B cell (primary cell): Measurements from ENCODE around the gene TRAF5. TPM values are rescaled to one million over a fixed set of nuclear protein-coding genes. Genes with fewer than 3 reads are reported as not detected.

ENCODE experiments used
- ATAC-seq: fragments of 200-7000 bp; cut with Tn5 transposase; one replicate; pipeline ENCODE4 v1.10.0; 2021; ENCODE audit warnings: low read depth, mild to moderate bottlenecking, moderate number of reproducible peaks, moderate library complexity
- CTCF ChIA-PET: fragments of 350-600 bp; sonication (Branson Sonifier 250); formaldehyde crosslinking; loops from one replicate; lab custom pipeline; 2021; ENCODE audit warnings: antibody characterized with exemption, inconsistent platforms; lab: Charles Lee
- POLR2A ChIA-PET: fragments of 350-600 bp; sonication (Branson Sonifier 250); formaldehyde crosslinking; loops from one replicate; lab custom pipeline; 2021; ENCODE audit warnings: antibody characterized with exemption; lab: Charles Lee
- DNase-seq: peaks from one replicate; pipeline ENCODE4 v3.0.0; 2013
- H2AFZ ChIP-seq: 2 replicates; pipeline ENCODE4 v1.6.1; 2012; ENCODE audit warnings: mild to moderate bottlenecking, low read depth, low read length; ENCODE audit not compliant: insufficient read depth, poor library complexity, severe bottlenecking
- H3K27ac ChIP-seq, 2 donors: 1 replicate in 1 of 2; 2 replicates in 1 of 2; pipeline ENCODE4 v1.5.1; 2012 to 2013; ENCODE audit warnings: low read length in 2 of 2, mild to moderate bottlenecking in 2 of 2, moderate library complexity in 1 of 2
- H3K27me3 ChIP-seq, 4 experiments: fragments of 200-600 bp in 1 of 4; sonication (generic) in 1 of 4; replicated peaks in 1 of 4; 1 replicate in 2 of 4; 2 replicates in 2 of 4; pipeline versions ENCODE4 v1.6.1 to v1.7.0; 2013 to 2016; ENCODE audit warnings: low read length in 3 of 4, mild to moderate bottlenecking in 2 of 4, mixed read lengths in 1 of 4, moderate library complexity in 1 of 4; ENCODE audit not compliant: insufficient read depth in 4 of 4, control insufficient read depth in 3 of 4; ENCODE audit errors: control extremely low read depth in 1 of 4
- H3K36me3 ChIP-seq, 2 experiments: replicated peaks in 1 of 2; 1 replicate in 1 of 2; 2 replicates in 1 of 2; pipeline versions ENCODE4 v1.6.1 to v1.7.1; 2013; ENCODE audit warnings: low read length in 1 of 2; ENCODE audit not compliant: insufficient read depth in 2 of 2, control insufficient read depth in 1 of 2; ENCODE audit errors: control extremely low read depth in 1 of 2, extremely low read depth in 1 of 2
- H3K4me1 ChIP-seq, 2 donors: fragments of 200-600 bp in 1 of 2; sonication (generic) in 1 of 2; 1 replicate in 1 of 2; 2 replicates in 1 of 2; pipeline versions ENCODE4 v1.5.1 to v1.6.1; 2013 to 2017; ENCODE audit warnings: low read length in 2 of 2; ENCODE audit not compliant: control insufficient read depth in 2 of 2, insufficient read depth in 2 of 2
- H3K4me2 ChIP-seq: replicated peaks from 2 replicates; pipeline ENCODE3; 2012; ENCODE audit warnings: mild to moderate bottlenecking, low read depth, low read length; ENCODE audit not compliant: poor library complexity, severe bottlenecking
- H3K4me3 ChIP-seq, 5 experiments: fragments of 200-600 bp in 1 of 5; sonication (generic) in 1 of 5; 1 replicate in 3 of 5; 2 replicates in 2 of 5; pipeline versions ENCODE4 v1.5.1 to v1.7.0; 2011 to 2016; ENCODE audit warnings: low read length in 4 of 5, mild to moderate bottlenecking in 4 of 5, low read depth in 2 of 5, control low read depth in 1 of 5, moderate library complexity in 1 of 5; ENCODE audit not compliant: insufficient read depth in 1 of 5; ENCODE audit errors: control extremely low read depth in 1 of 5, extremely low read depth in 1 of 5
- H3K79me2 ChIP-seq: fragments of 200-600 bp; sonication (generic); one replicate; pipeline ENCODE4 v1.6.0; 2016; ENCODE audit warnings: low read length; ENCODE audit not compliant: control insufficient read depth, insufficient read depth
- H3K9ac ChIP-seq: fragments of 200-600 bp; sonication (generic); 2 replicates; pipeline ENCODE4 v1.6.1; 2017; ENCODE audit warnings: mild to moderate bottlenecking, low read length, moderate library complexity
- H3K9me3 ChIP-seq, 3 donors: one replicate each; pipeline versions ENCODE4 v1.6.1 to v1.7.1; 2013; ENCODE audit warnings: low read length in 2 of 3; ENCODE audit not compliant: control insufficient read depth in 2 of 3, insufficient read depth in 1 of 3; ENCODE audit errors: control extremely low read depth in 1 of 3
- H4K20me1 ChIP-seq: 2 replicates; pipeline ENCODE4 v1.6.0; 2012; ENCODE audit warnings: mild to moderate bottlenecking, low read length; ENCODE audit not compliant: insufficient read depth, control insufficient read depth, poor library complexity, severe bottlenecking
- H3K27ac Mint-ChIP-seq: one replicate; pipeline ENCODE4 v1.8.0; 2021; ENCODE audit warnings: mixed read lengths
- H3K27me3 Mint-ChIP-seq: one replicate; pipeline ENCODE4 v1.8.0; 2021; ENCODE audit warnings: mixed read lengths
- H3K4me1 Mint-ChIP-seq: one replicate; pipeline ENCODE4 v1.8.0; 2021; ENCODE audit warnings: mixed read lengths
- H3K4me3 Mint-ChIP-seq: one replicate; pipeline ENCODE4 v1.8.0; 2021; ENCODE audit warnings: mixed read lengths
- H3K9me3 Mint-ChIP-seq: one replicate; pipeline ENCODE4 v1.8.0; 2022; ENCODE audit warnings: mixed read lengths; ENCODE audit not compliant: insufficient read depth
- EZH2 ChIP-seq: IDR thresholded peaks from 2 replicates; pipeline ENCODE4 v1.6.1; 2012; ENCODE audit warnings: borderline replicate concordance, low read depth, mild to moderate bottlenecking, moderate library complexity, low read length; ENCODE audit not compliant: insufficient read depth, poor library complexity, severe bottlenecking
- WGBS: methylation state at CpG from one replicate; pipeline ENCODE4 v1.1.5; 2013; ENCODE audit warnings: missing lambda C conversion rate; ENCODE audit not compliant: insufficient coverage; 5-methylcytosine and 5-hydroxymethylcytosine counted together
- intact Hi-C: fragments of 100-400 bp; cut with micrococcal nuclease; formaldehyde crosslinking; loops from one replicate; pipeline ENCODE4 v1.10.0; 2022
- polyA plus RNA-seq: library from polyadenylated mRNA; depleted of rRNA; stranded (reverse); fragments of >200 nt; gene quantifications from 2 replicates; pipeline ENCODE4 v1.2.3, GENCODE V29; 2012
- total RNA-seq, 2 donors: library from RNA; stranded (reverse); fragments of 120-200 nt in 1 of 2; gene quantifications; 1 replicate in 1 of 2; 2 replicates in 1 of 2; pipeline versions ENCODE4 v1.2.3 to v1.2.4, GENCODE V29; 2013 to 2022
- TF ChIP-seq, protein P1 (sequence below): fragments of 200-600 bp; IDR thresholded peaks from one replicate; pipeline ENCODE4 v1.8.0; 2022; ENCODE audit warnings: antibody characterized with exemption, mild to moderate bottlenecking

Gene TRAF5
- total and polyA plus RNA-seq, 2 donors (not counting 1 experiment from before 2014, with no cell fraction given), result 129 to 143 TPM

DNA sequence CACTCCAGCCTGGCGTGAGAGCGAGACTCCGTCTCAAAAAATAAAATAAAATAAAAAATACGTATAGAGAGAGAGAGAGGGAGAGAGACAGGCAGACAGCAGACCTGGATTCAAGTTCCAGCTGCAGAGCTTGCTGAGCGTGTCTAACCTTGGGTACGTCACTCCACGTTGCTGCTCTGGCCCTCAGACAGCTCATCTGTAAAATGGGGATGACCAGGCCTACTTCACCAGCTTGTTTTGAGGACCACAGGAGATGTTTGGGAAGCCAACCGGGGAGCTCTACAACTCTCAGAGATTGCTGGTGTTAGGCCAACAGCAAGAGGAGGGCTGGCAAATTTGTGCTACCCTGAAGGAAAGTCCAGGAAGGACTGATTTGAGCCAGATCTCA is 499 bp upstream of the TRAF5 start:
- WGBS, result 73% methylated on average over 5 of the region's 8 CpGs

More for the DNA sequence above, 499 bp upstream of the TRAF5 start:
- Mint-ChIP-seq H3K27ac (peak overlapping the region; percentile 98), H3K27me3 (no peaks in the 10 kb centered on the region), H3K4me3 (peak overlapping the region; percentile 94), H3K9me3 (no peaks in the 10 kb centered on the region), H3K4me1 (peaks cover 61% of the 10 kb centered on the region)
- peaks cover 0 to 14% of the 10 kb centered on the region in 2 experiments for H3K36me3 ChIP-seq
- H3K4me2 ChIP-seq, result peak overlapping the region; percentile 81
- no peaks in the 10 kb centered on the region for H3K9me3 ChIP-seq
- H4K20me1 ChIP-seq, result no peaks in the 10 kb centered on the region
- H3K4me3 ChIP-seq, result peak overlapping the region; percentile 22 to 81 (median 69)
- intact Hi-C loops, result loop anchor here (2.0 to 5.0 kb wide), 2 partner anchors 67 to 251 kb away; partner anchors contain the start of genes RCOR3 and SLC30A1
- H3K9ac ChIP-seq, result peak overlapping the region; percentile 86
- POLR2A ChIA-PET, result interaction anchor here (0.7 to 2.8 kb wide), 4 partner anchors 9 to 1559 kb away, joined by 3 to 20 read pairs (median 4); no protein-coding TSS in a partner anchor
- peak overlapping the region; percentile 87 to 92 for H3K27ac ChIP-seq
- CTCF ChIA-PET, result interaction anchor here (1.2 to 13.8 kb wide), 6 partner anchors 17 to 253 kb away, joined by 3 to 333 read pairs (median 12); partner anchors contain the start of gene SLC30A1
- DNase-seq, result no peak
- no peaks in the 10 kb centered on the region for H3K27me3 ChIP-seq
- no peak for ATAC-seq
- peak overlapping the region; percentile 88 for H2AFZ ChIP-seq
- H3K79me2 ChIP-seq, result peaks cover 82% of the 10 kb centered on the region
- TF ChIP-seq, protein P1, sequence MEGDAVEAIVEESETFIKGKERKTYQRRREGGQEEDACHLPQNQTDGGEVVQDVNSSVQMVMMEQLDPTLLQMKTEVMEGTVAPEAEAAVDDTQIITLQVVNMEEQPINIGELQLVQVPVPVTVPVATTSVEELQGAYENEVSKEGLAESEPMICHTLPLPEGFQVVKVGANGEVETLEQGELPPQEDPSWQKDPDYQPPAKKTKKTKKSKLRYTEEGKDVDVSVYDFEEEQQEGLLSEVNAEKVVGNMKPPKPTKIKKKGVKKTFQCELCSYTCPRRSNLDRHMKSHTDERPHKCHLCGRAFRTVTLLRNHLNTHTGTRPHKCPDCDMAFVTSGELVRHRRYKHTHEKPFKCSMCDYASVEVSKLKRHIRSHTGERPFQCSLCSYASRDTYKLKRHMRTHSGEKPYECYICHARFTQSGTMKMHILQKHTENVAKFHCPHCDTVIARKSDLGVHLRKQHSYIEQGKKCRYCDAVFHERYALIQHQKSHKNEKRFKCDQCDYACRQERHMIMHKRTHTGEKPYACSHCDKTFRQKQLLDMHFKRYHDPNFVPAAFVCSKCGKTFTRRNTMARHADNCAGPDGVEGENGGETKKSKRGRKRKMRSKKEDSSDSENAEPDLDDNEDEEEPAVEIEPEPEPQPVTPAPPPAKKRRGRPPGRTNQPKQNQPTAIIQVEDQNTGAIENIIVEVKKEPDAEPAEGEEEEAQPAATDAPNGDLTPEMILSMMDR, result no peak
- no peak for TF ChIP-seq EZH2
- H3K4me1 ChIP-seq, result peaks cover 55 to 62% of the 10 kb centered on the region in 2 donors
